ENCODE measurements around the gene FAM89B. TPM values are rescaled to one million over a fixed set of nuclear protein-coding genes. Genes with fewer than 3 reads are reported as not detected.
A peak's percentile ranks its signal among the peaks of the same experiment; 100 is the strongest.

FAM89B gene
- total and polyA plus RNA-seq, 9 donors = 1.9 to 74.0 (median 50.8) TPM

GRCh38 chr11:65617990-65618751, 45.8 kb downstream of the FAM89B start:
- WGBS, 3 donors = 88 to 90% (median 88%) methylated on average over 25 to 33 of the region's 33 CpGs
- intact Hi-C loops (cut with DNase I) = loop anchor here in 1 of 4 donors (2.0 kb wide), 1 partner anchor 151 kb away; no protein-coding TSS in a partner anchor

GRCh38 chr11:65618763-65619162, 46.4 kb downstream of the FAM89B start:
- no peak for TF ChIP-seq CTCF (IDR thresholded peaks at IDR 0.05)
- TF ChIP-seq EP300 (IDR thresholded peaks at IDR 0.05) = no peak
- TF ChIP-seq POLR2A (IDR thresholded peaks at IDR 0.05) = no peak
- no peaks in the 10 kb centered on the region for H3K9me3 ChIP-seq
- H3K27ac ChIP-seq = no peak overlapping the region
- intact Hi-C loops (cut with DNase I) = loop anchor here in 1 of 4 donors (2.0 kb wide), 1 partner anchor 150 kb away; no protein-coding TSS in a partner anchor
- H3K4me1 ChIP-seq (ENCODE audit: insufficient read depth) = peaks cover 3% of the 10 kb centered on the region
- no peaks in the 10 kb centered on the region for H3K36me3 ChIP-seq
- no peak overlapping the region for H3K4me3 ChIP-seq
- no peaks in the 10 kb centered on the region for H3K27me3 ChIP-seq
- DNase-seq = peak in 1 of 5 donors; percentile 29
- WGBS, 3 donors = 83 to 90% (median 84%) methylated on average over 14 of the region's 14 CpGs

More at GRCh38 chr11:65617990-65618751, 45.8 kb downstream of the FAM89B start:
- peaks cover 6% of the 10 kb centered on the region for H3K4me1 ChIP-seq (ENCODE audit: insufficient read depth)
- H3K27me3 ChIP-seq = no peaks in the 10 kb centered on the region
- TF ChIP-seq POLR2A (IDR thresholded peaks at IDR 0.05) (no peak), CTCF (IDR thresholded peaks at IDR 0.05) (no peak), EP300 (IDR thresholded peaks at IDR 0.05) (no peak)
- DNase-seq = peak in 1 of 5 donors; percentile 40
- H3K9me3 ChIP-seq = no peaks in the 10 kb centered on the region
- H3K36me3 ChIP-seq = no peaks in the 10 kb centered on the region
- no peak overlapping the region for H3K4me3 ChIP-seq
- H3K27ac ChIP-seq = no peak overlapping the region

- intact Hi-C loops (cut with DNase I) = loop anchor here in 1 of 4 donors (2.0 kb wide), 1 partner anchor 149 kb away; no protein-coding TSS in a partner anchor
- Histone ChIP-seq H3K9me3 (no peaks in the 10 kb centered on the region), H3K27ac (no peak overlapping the region), H3K4me3 (no peak overlapping the region), H3K36me3 (no peaks in the 10 kb centered on the region), H3K27me3 (no peaks in the 10 kb centered on the region), H3K4me1 (ENCODE audit: insufficient read depth) (peaks cover 3% of the 10 kb centered on the region)
- TF ChIP-seq EP300 (IDR thresholded peaks at IDR 0.05) = no peak
- TF ChIP-seq CTCF (IDR thresholded peaks at IDR 0.05) = no peak
- peak in 1 of 5 donors; percentile 31 for DNase-seq
- 86 to 89% (median 87%) methylated on average over 27 to 29 of the region's 29 CpGs for WGBS, 3 donors
Observed at GRCh38 chr11:65619281-65619928, 47.1 kb downstream of the FAM89B start.

GRCh38 chr11:65620666-65621065, 48.3 kb downstream of the FAM89B start:
- no peak overlapping the region for H3K27ac ChIP-seq
- no peak overlapping the region for H3K4me3 ChIP-seq
- H3K4me1 ChIP-seq (ENCODE audit: insufficient read depth) = peaks cover 3% of the 10 kb centered on the region
- WGBS, 3 donors = 89 to 91% (median 90%) methylated on average over 19 of the region's 19 CpGs
- H3K27me3 ChIP-seq = no peaks in the 10 kb centered on the region
- DNase-seq = peak in 1 of 5 donors; percentile 21
- H3K9me3 ChIP-seq = no peaks in the 10 kb centered on the region
- TF ChIP-seq CTCF (IDR thresholded peaks at IDR 0.05) = no peak
- no peaks in the 10 kb centered on the region for H3K36me3 ChIP-seq
- intact Hi-C loops (cut with DNase I) = no loop called here

Data from ovary (tissue), 9 donors.